HG02798 (cell line): ENCODE measurements around the gene STX12.
A peak's percentile ranks its signal among the peaks of the same experiment; 100 is the strongest.

ENCODE experiments used
- ATAC-seq: cut with Tn5 transposase; IDR thresholded peaks from one replicate; pipeline ENCODE4 v1.9.1; 2021; ENCODE audit warnings: mild to moderate bottlenecking; ENCODE audit not compliant: unreplicated experiment, poor library complexity

STX12 gene

GRCh38 chr1:27772932-27773825 is at the start of gene STX12:
STX12 (plus strand) TSS chr1:27773219; CDS start chr1:27773308, 89 bp downstream.
- peak; percentile 96 for ATAC-seq

GRCh38 chr1:27724961-27725373 is 48.1 kb upstream of the STX12 start:
- no peak for ATAC-seq

- ATAC-seq: peak; percentile 96
Measured at GRCh38 chr1:27725374-27726172, 47.4 kb upstream of the STX12 start, which contains the start of gene FAM76A. FAM76A (plus strand) TSS chr1:27725961; CDS start chr1:27726081, 120 bp downstream.

GRCh38 chr1:27726173-27727044 is 46.6 kb upstream of the STX12 start:
- ATAC-seq: peak; percentile 28

GRCh38 chr1:27727126-27727525 is 45.9 kb upstream of the STX12 start:
- no peak for ATAC-seq

- ATAC-seq: no peak
Measured at GRCh38 chr1:27736252-27736651, 36.8 kb upstream of the STX12 start.

- no peak for ATAC-seq
Measured at GRCh38 chr1:27741121-27741520, 31.9 kb upstream of the STX12 start.

GRCh38 chr1:27744556-27744955 is 28.5 kb upstream of the STX12 start:
- ATAC-seq: no peak

- ATAC-seq: no peak
Measured at GRCh38 chr1:27745466-27745865, 27.6 kb upstream of the STX12 start.

- ATAC-seq: no peak
Measured at GRCh38 chr1:27752360-27752759, 20.7 kb upstream of the STX12 start.

- ATAC-seq: no peak
Measured at GRCh38 chr1:27755286-27755685, 17.7 kb upstream of the STX12 start.

GRCh38 chr1:27755865-27756264 is 17.2 kb upstream of the STX12 start:
- no peak for ATAC-seq

- no peak for ATAC-seq
Measured at GRCh38 chr1:27759236-27759635, 13.8 kb upstream of the STX12 start.

- no peak for ATAC-seq
Measured at GRCh38 chr1:27760426-27760825, 12.6 kb upstream of the STX12 start.

GRCh38 chr1:27762033-27762432 is 11.0 kb upstream of the STX12 start:
- ATAC-seq: no peak

- ATAC-seq: no peak
Measured at GRCh38 chr1:27763358-27763757, 9.7 kb upstream of the STX12 start.

- ATAC-seq: no peak
Measured at GRCh38 chr1:27770293-27770830, 2.7 kb upstream of the STX12 start.

- ATAC-seq: no peak
Measured at GRCh38 chr1:27772036-27772931, 735 bp upstream of the STX12 start.
